Uterus (tissue), 2 donors: ENCODE results near the gene WDR7.

Experiments used
- CTCF ChIP-seq, 4 experiments: fragments of 200-600 bp in 2 of 4; fragments of 450-650 bp in 2 of 4; sonication (generic) in 2 of 4; IDR thresholded peaks; one replicate each; pipeline ENCODE4 v1.5.1; 2016 to 2019; ENCODE audit warnings: antibody characterized with exemption in 4 of 4, mild to moderate bottlenecking in 2 of 4, moderate library complexity in 1 of 4
- POLR2A ChIP-seq, 2 donors: fragments of 450-650 bp; IDR thresholded peaks; one replicate each; pipeline ENCODE4 v1.6.1; 2016; ENCODE audit warnings: antibody characterized with exemption in 2 of 2, mild to moderate bottlenecking in 1 of 2, moderate library complexity in 1 of 2

GRCh38 chr18:56899660-56900059 is 248.5 kb downstream of the WDR7 start:
- TF ChIP-seq CTCF (IDR thresholded peaks at IDR 0.05) (no peak), POLR2A (IDR thresholded peaks at IDR 0.05) (no peak)
